Measurements from ENCODE around the gene CTSD. TPM values are rescaled to one million over a fixed set of nuclear protein-coding genes. Genes with fewer than 3 reads are reported as not detected.
"Not testable (repeated sequence)": the region's sequence is repeated elsewhere in the genome, so short reads cannot be mapped to it uniquely, and the experiment has no call there.

CTSD gene
- total RNA-seq (1,000 to 10,000 TPM; 1,902 to 2,455 TPM), polyA plus RNA-seq (ENCODE audit: insufficient read length in 6 of 6) (100 to 1,000 TPM; 124 to 171 (median 145) TPM)
- long read RNA-seq, donor 1, transcript CTSD-201 (9 exons, 2,123 nt), result major isoform, 70 of 122 reads
- long read RNA-seq, donor 1, partial matches to known transcripts, result 49 of 122 reads
- long read RNA-seq, donor 1, other reads (novel, unspliced or antisense), result 0 of 122 reads
- long read RNA-seq, donor 2, transcript CTSD-201 (9 exons, 2,123 nt), result major isoform, 57 of 74 reads
- long read RNA-seq, donor 2, partial matches to known transcripts, result 17 of 74 reads
- long read RNA-seq, donor 2, other reads (novel, unspliced or antisense), result 0 of 74 reads
- long read RNA-seq, donor 3, transcript CTSD-201 (9 exons, 2,123 nt), result major isoform, 30 of 36 reads
- long read RNA-seq, donor 3, partial matches to known transcripts, result 5 of 36 reads
- long read RNA-seq, donor 3, other reads (novel, unspliced or antisense), result 0 of 36 reads
- long read RNA-seq, donor 4, transcript CTSD-201 (9 exons, 2,123 nt), result major isoform, 1,167 of 1,342 reads
- long read RNA-seq, donor 4, partial matches to known transcripts, result 89 of 1,342 reads
- long read RNA-seq, donor 4, other reads (novel, unspliced or antisense), result 80 of 1,342 reads
- long read RNA-seq, donor 5, transcript CTSD-201 (9 exons, 2,123 nt), result major isoform, 39 of 60 reads
- long read RNA-seq, donor 5, partial matches to known transcripts, result 21 of 60 reads
- long read RNA-seq, donor 5, other reads (novel, unspliced or antisense), result 0 of 60 reads
- long read RNA-seq, donor 6, transcript CTSD-201 (9 exons, 2,123 nt), result major isoform, 33 of 39 reads
- long read RNA-seq, donor 6, partial matches to known transcripts, result 6 of 39 reads
- long read RNA-seq, donor 6, other reads (novel, unspliced or antisense), result 0 of 39 reads
- long read RNA-seq, donor 7, transcript CTSD-201 (9 exons, 2,123 nt), result major isoform, 15 of 23 reads
- long read RNA-seq, donor 7, partial matches to known transcripts, result 8 of 23 reads
- long read RNA-seq, donor 7, other reads (novel, unspliced or antisense), result 0 of 23 reads
- long read RNA-seq, donor 8, transcript CTSD-201 (9 exons, 2,123 nt), result major isoform, 54 of 111 reads
- long read RNA-seq, donor 8, partial matches to known transcripts, result 57 of 111 reads
- long read RNA-seq, donor 8, other reads (novel, unspliced or antisense), result 0 of 111 reads
- long read RNA-seq, donor 9, result 0 reads
- long read RNA-seq, donor 10, transcript CTSD-204 (9 exons, 2,006 nt), result minor isoform, 5 of 2,334 reads
- long read RNA-seq, donor 10, transcript CTSD-201 (9 exons, 2,123 nt), result major isoform, 2,097 of 2,334 reads
- long read RNA-seq, donor 10, partial matches to known transcripts, result 137 of 2,334 reads
- long read RNA-seq, donor 10, other reads (novel, unspliced or antisense), result 88 of 2,334 reads
- long read RNA-seq, donor 11, transcript CTSD-201 (9 exons, 2,123 nt), result major isoform, 75 of 105 reads
- long read RNA-seq, donor 11, partial matches to known transcripts, result 28 of 105 reads
- long read RNA-seq, donor 11, other reads (novel, unspliced or antisense), result 0 of 105 reads
- long read RNA-seq, donor 12, transcript CTSD-201 (9 exons, 2,123 nt), result major isoform, 47 of 76 reads
- long read RNA-seq, donor 12, partial matches to known transcripts, result 29 of 76 reads
- long read RNA-seq, donor 12, other reads (novel, unspliced or antisense), result 0 of 76 reads

DNA sequence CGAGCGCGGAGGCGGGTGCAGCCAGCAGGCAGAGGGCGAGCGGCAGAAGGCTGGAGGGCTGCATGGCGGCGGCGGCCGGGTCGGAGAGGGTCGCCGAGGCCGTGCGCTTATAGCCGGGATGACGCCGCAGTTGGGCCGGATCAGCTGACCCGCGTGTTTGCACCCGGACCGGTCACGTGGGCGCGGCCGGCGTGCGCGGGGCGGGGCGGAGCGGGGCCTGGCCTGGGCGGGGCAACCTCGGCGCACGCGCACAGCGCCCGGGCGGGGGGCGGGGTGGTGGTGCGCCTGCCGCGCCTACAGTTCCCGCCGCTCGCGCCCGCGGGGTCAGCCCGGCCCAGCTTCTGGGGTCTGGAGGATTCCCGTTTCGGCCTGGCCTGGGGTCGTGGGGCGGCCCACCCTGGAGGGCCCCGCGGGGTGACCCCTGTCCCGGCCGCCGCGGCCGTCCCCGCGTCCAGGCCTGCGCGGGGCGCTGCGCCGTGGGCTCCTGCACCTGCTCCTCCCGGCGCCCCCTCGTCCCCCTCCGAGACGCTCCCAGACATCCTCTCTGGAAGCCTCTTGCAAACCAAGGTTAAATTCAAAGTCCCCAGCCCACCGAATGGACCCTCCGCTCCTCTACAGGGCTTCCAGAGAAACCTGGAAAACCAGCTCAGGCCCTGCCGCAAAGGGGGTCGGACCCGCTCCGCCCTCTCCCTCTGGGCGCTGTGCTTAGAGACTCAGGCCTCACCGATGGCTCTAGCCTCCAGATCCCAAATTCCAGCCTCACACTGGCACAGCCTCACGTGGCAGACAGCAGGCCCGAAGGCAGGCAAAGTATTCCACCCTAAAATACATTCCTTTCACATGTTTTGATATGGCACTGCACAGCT, at the start of gene CTSD:
TSS of gene CTSD (minus strand) at position 132 of the 866 bp plus-strand sequence. CDS start at position 64, 68 bp downstream.
- H3K4me1 ChIP-seq, result peaks cover 29 to 51% of the 10 kb centered on the region in 2 donors
- H3K4me3 ChIP-seq, result peak within 1 kb of the TSS; percentile 78 to 98
- H3K27me3 ChIP-seq, result no peaks in the 10 kb centered on the region
- DNase-seq (peak; percentile 75 to 98 (median 89)), ATAC-seq (peak; percentile 78)
- TF ChIP-seq, protein P1, sequence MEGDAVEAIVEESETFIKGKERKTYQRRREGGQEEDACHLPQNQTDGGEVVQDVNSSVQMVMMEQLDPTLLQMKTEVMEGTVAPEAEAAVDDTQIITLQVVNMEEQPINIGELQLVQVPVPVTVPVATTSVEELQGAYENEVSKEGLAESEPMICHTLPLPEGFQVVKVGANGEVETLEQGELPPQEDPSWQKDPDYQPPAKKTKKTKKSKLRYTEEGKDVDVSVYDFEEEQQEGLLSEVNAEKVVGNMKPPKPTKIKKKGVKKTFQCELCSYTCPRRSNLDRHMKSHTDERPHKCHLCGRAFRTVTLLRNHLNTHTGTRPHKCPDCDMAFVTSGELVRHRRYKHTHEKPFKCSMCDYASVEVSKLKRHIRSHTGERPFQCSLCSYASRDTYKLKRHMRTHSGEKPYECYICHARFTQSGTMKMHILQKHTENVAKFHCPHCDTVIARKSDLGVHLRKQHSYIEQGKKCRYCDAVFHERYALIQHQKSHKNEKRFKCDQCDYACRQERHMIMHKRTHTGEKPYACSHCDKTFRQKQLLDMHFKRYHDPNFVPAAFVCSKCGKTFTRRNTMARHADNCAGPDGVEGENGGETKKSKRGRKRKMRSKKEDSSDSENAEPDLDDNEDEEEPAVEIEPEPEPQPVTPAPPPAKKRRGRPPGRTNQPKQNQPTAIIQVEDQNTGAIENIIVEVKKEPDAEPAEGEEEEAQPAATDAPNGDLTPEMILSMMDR (IDR thresholded peaks at IDR 0.05), result no peak
- H3K9me3 ChIP-seq, result no peaks in the 10 kb centered on the region
- H3K36me3 ChIP-seq, result peaks cover 0 to 30% of the 10 kb centered on the region in 2 donors
- H3K27ac ChIP-seq, result peak within 1 kb of the TSS; percentile 88 to 93
- intact Hi-C loops (cut with DNase I), result no loop called here

DNA sequence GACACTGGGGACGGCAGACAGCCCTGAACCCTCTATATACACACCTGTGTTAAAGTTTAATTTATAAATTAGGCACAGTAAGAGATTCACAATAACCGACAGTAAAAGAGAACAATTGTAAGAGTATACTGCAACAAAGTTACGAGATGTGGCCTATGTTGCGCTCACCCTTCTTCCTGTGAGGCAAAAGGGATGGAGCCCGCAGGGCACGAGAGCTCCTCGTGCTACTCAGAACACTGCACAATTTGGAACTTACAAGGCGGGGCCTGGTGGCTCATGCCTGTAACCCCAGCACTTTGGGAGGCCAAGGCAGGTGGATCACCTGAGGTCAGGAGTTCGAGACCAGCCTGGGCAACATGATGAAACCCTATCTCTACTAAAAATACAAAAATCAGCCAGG, 49.6 kb upstream of the CTSD start:
- H3K36me3 ChIP-seq; ATAC-seq; H3K9me3 ChIP-seq; DNase-seq; H3K4me3 ChIP-seq; intact Hi-C loops (cut with DNase I): not testable (repeated sequence)
- H3K27me3 ChIP-seq, result peaks cover 4 to 61% of the 10 kb centered on the region in 2 donors
- H3K4me1 ChIP-seq, result peaks cover 0 to 12% of the 10 kb centered on the region in 2 donors
- H3K27ac ChIP-seq, result peak overlapping the region in 1 of 2 donors; percentile 50

DNA sequence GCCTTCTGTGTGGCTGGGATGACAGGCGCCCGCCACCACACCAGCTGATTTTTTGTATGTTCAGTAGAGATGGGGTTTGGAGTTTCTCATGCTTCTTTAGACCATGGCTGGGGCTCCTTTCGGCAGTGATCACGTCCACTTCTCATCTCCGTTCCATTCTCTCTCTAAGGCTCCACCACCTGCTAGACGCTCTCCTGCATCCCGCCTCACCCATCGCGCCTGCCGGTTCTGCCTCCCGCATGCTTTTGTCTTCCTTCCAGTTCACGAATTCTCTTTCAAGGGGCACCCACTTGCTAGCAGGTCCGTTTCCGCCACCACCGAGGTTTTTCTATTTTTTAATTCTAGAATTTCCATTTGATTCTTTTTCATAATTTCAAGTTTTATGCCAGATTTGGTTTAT, 49.1 kb upstream of the CTSD start:
- Histone ChIP-seq H3K9me3 (peaks cover 0 to 4% of the 10 kb centered on the region in 2 donors), H3K27me3 (peaks cover 7 to 63% of the 10 kb centered on the region in 2 donors), H3K36me3 (no peaks in the 10 kb centered on the region), H3K4me1 (peaks cover 0 to 12% of the 10 kb centered on the region in 2 donors), H3K27ac (peak overlapping the region in 1 of 2 donors; percentile 50), H3K4me3 (no peak overlapping the region)
- TF ChIP-seq, protein P1 (IDR thresholded peaks at IDR 0.05), result no peak
- DNase-seq (no peak), ATAC-seq (no peak)
- intact Hi-C loops (cut with DNase I), result no loop called here

DNA sequence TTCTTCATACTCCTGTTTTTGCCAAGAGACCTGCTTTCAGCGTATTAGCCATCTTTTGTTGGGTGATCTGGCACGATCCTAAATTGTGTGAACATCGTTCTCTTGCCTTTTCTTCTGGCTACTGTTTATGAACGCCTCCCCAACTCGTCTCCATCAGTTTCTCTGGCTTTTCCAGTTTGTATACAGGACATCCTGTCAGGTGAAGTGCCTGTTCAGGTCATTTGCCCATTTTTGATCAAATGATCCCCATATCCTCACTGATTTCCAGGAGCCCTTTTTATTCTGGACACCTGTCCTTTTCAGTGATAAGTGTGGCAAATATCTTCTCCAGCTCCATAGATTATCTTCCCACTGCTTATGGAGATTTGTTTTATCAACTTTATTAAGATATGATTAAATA, 48.5 kb upstream of the CTSD start:
- H3K36me3 ChIP-seq, result no peaks in the 10 kb centered on the region
- H3K27me3 ChIP-seq, result peaks cover 10 to 66% of the 10 kb centered on the region in 2 donors
- DNase-seq, result no peak
- no peaks in the 10 kb centered on the region for H3K9me3 ChIP-seq
- H3K27ac ChIP-seq, result no peak overlapping the region
- no peak overlapping the region for H3K4me3 ChIP-seq
- intact Hi-C loops (cut with DNase I), result no loop called here
- TF ChIP-seq, protein P1 (IDR thresholded peaks at IDR 0.05), result no peak
- peaks cover 0 to 16% of the 10 kb centered on the region in 2 donors for H3K4me1 ChIP-seq
- no peak for ATAC-seq

All from left lung (tissue), 14 donors.